NOMO-1 treated with dmso at 0.1 percent for 144 hours (cell line): ENCODE measurements around the gene AFF1.

Experiments used
- DNase-seq: peaks from one replicate; lab custom pipeline; 2025; ENCODE audit not compliant: unreplicated experiment; lab: John Stamatoyannopoulos, UW

Gene AFF1

GRCh38 chr4:86934771-86935565, at the start of gene AFF1:
TSS of gene AFF1 (plus strand) at chr4:86935011. CDS start at chr4:86948534, 13,523 bp downstream.
- DNase-seq: peak; percentile 91

- no peak for DNase-seq
Measured at GRCh38 chr4:86890790-86891189, 44.0 kb upstream of the AFF1 start.

- peak; percentile 30 for DNase-seq
Measured at GRCh38 chr4:86891762-86892635, 42.8 kb upstream of the AFF1 start, which contains the start of gene C4orf36. TSS of gene C4orf36 (minus strand) at chr4:86892422. CDS start at chr4:86891520, 902 bp downstream.

- no peak for DNase-seq
Measured at GRCh38 chr4:86892636-86892960, 42.2 kb upstream of the AFF1 start.

GRCh38 chr4:86893136-86893535, 41.7 kb upstream of the AFF1 start:
- DNase-seq: no peak

- no peak for DNase-seq
Measured at GRCh38 chr4:86894455-86894854, 40.4 kb upstream of the AFF1 start.

GRCh38 chr4:86895692-86896488, 38.9 kb upstream of the AFF1 start:
- peak; percentile 15 for DNase-seq

- no peak for DNase-seq
Measured at GRCh38 chr4:86896596-86896995, 38.2 kb upstream of the AFF1 start.

GRCh38 chr4:86898562-86898961, 36.2 kb upstream of the AFF1 start:
- DNase-seq: no peak

GRCh38 chr4:86901864-86902263, 32.9 kb upstream of the AFF1 start:
- DNase-seq: no peak

- DNase-seq: peak; percentile 72
Measured at GRCh38 chr4:86908251-86908657, 26.6 kb upstream of the AFF1 start.

GRCh38 chr4:86909546-86910295, 25.1 kb upstream of the AFF1 start:
- DNase-seq: peak; percentile 61

- DNase-seq: no peak
Measured at GRCh38 chr4:86910369-86910768, 24.4 kb upstream of the AFF1 start.

- no peak for DNase-seq
Measured at GRCh38 chr4:86910820-86911684, 23.8 kb upstream of the AFF1 start.

- DNase-seq: no peak
Measured at GRCh38 chr4:86916392-86916791, 18.4 kb upstream of the AFF1 start.

- no peak for DNase-seq
Measured at GRCh38 chr4:86917212-86918039, 17.4 kb upstream of the AFF1 start.

- no peak for DNase-seq
Measured at GRCh38 chr4:86918539-86919072, 16.2 kb upstream of the AFF1 start.

GRCh38 chr4:86919561-86920223, 15.1 kb upstream of the AFF1 start:
- DNase-seq: no peak
